Testis (tissue), 2 donors: ENCODE data around the gene STARD7.

Experiments
- CTCF ChIP-seq, 3 experiments: fragments of 450-650 bp in 2 of 3; fragments of 200-600 bp in 1 of 3; sonication (generic) in 1 of 3; IDR thresholded peaks; one replicate each; pipeline ENCODE4 v1.5.1; 2016 to 2019; ENCODE audit warnings: antibody characterized with exemption in 3 of 3, mild to moderate bottlenecking in 2 of 3, moderate library complexity in 1 of 3
- POLR2A ChIP-seq: fragments of 450-650 bp; IDR thresholded peaks from one replicate; pipeline ENCODE4 v1.6.1; 2017; ENCODE audit warnings: antibody characterized with exemption, mild to moderate bottlenecking, moderate library complexity

- no peak for TF ChIP-seq CTCF (IDR thresholded peaks at IDR 0.05)
- no peak for TF ChIP-seq POLR2A
These were observed 16.4 kb upstream of the STARD7 start for GRCh38 chr2:96225016-96225533.
